H9 (cell line): ENCODE measurements around the gene MTG1. TPM values are rescaled to one million over a fixed set of nuclear protein-coding genes. Genes with fewer than 3 reads are reported as not detected.

Experiments
- DNase-seq: peaks from one replicate; pipeline ENCODE4 v3.0.0-alpha.2; 2017
- H2AFZ ChIP-seq: one replicate; pipeline ENCODE4 v1.6.1; 2013; ENCODE audit warnings: mild to moderate bottlenecking, low read length, control low read depth, moderate library complexity
- H2AK5ac ChIP-seq: 2 replicates; pipeline ENCODE4 v1.6.1; 2013; ENCODE audit warnings: low read length, control low read depth, mixed read lengths; ENCODE audit not compliant: insufficient read length
- H2BK120ac ChIP-seq: one replicate; pipeline ENCODE4 v1.6.1; 2013; ENCODE audit warnings: low read depth, mild to moderate bottlenecking, low read length, control low read depth, inconsistent platforms; ENCODE audit not compliant: poor library complexity, severe bottlenecking
- H2BK12ac ChIP-seq: 2 replicates; pipeline ENCODE4 v1.6.1; 2013; ENCODE audit warnings: low read length, control low read depth, mixed read lengths, low read depth; ENCODE audit not compliant: insufficient read length
- H2BK15ac ChIP-seq: 2 replicates; pipeline ENCODE4 v1.6.1; 2013; ENCODE audit warnings: low read depth, low read length, control low read depth
- H2BK20ac ChIP-seq: one replicate; pipeline ENCODE4 v1.6.1; 2013; ENCODE audit warnings: low read depth, mild to moderate bottlenecking, low read length, control low read depth, inconsistent platforms; ENCODE audit not compliant: poor library complexity, severe bottlenecking
- H2BK5ac ChIP-seq: 2 replicates; pipeline ENCODE4 v1.6.1; 2013; ENCODE audit warnings: low read length, control low read depth, mixed read lengths; ENCODE audit not compliant: insufficient read length
- H3K14ac ChIP-seq: 2 replicates; pipeline ENCODE4 v1.6.1; 2013; ENCODE audit warnings: low read length, control low read depth; ENCODE audit not compliant: insufficient read depth
- H3K18ac ChIP-seq: 2 replicates; pipeline ENCODE4 v1.6.1; 2013; ENCODE audit warnings: low read depth, mild to moderate bottlenecking, mixed read lengths, low read length, control low read depth; ENCODE audit not compliant: insufficient read length
- H3K23ac ChIP-seq: 2 replicates; pipeline ENCODE4 v1.6.1; 2013; ENCODE audit warnings: low read length, control low read depth, mixed read lengths, low read depth; ENCODE audit not compliant: insufficient read length
- H3K23me2 ChIP-seq: 2 replicates; pipeline ENCODE4 v1.6.1; 2013; ENCODE audit warnings: low read depth, mild to moderate bottlenecking, mixed read lengths, low read length, control low read depth; ENCODE audit not compliant: insufficient read length, poor library complexity, severe bottlenecking
- H3K27ac ChIP-seq: 2 replicates; pipeline ENCODE4 v1.5.1; 2013; ENCODE audit warnings: low read length, control low read depth, mixed read lengths, low read depth; ENCODE audit not compliant: insufficient read length
- H3K27me3 ChIP-seq: 2 replicates; pipeline ENCODE4 v1.6.1; 2013; ENCODE audit warnings: low read length, control low read depth, inconsistent platforms; ENCODE audit not compliant: insufficient read depth
- H3K4ac ChIP-seq: 2 replicates; pipeline ENCODE4 v1.6.1; 2013; ENCODE audit warnings: low read depth, mild to moderate bottlenecking, control low read depth, inconsistent platforms, low read length, moderate library complexity
- H3K4me1 ChIP-seq: 2 replicates; pipeline ENCODE4 v1.6.1; 2013; ENCODE audit warnings: low read length, control low read depth, inconsistent platforms; ENCODE audit not compliant: insufficient read depth
- H3K4me2 ChIP-seq: 2 replicates; pipeline ENCODE4 v1.6.1; 2013; ENCODE audit warnings: low read length, control low read depth, mixed read lengths; ENCODE audit not compliant: insufficient read length, insufficient read depth
- H3K56ac ChIP-seq: 2 replicates; pipeline ENCODE4 v1.6.1; 2013; ENCODE audit warnings: low read depth, mild to moderate bottlenecking, mixed read lengths, low read length, control low read depth; ENCODE audit not compliant: insufficient read length
- H3K79me1 ChIP-seq: 2 replicates; pipeline ENCODE4 v1.6.1; 2013; ENCODE audit warnings: low read depth, mild to moderate bottlenecking, moderate library complexity, low read length, control low read depth, inconsistent platforms; ENCODE audit not compliant: insufficient read depth, poor library complexity, severe bottlenecking
- H3K79me2 ChIP-seq: 2 replicates; pipeline ENCODE4 v1.6.1; 2013; ENCODE audit warnings: low read length, control low read depth, inconsistent platforms; ENCODE audit not compliant: insufficient read depth
- H3K9ac ChIP-seq: 2 replicates; pipeline ENCODE4 v1.6.1; 2013; ENCODE audit warnings: low read length, control low read depth, mixed read lengths; ENCODE audit not compliant: insufficient read length; ENCODE audit errors: extremely low read depth
- H3K9me3 ChIP-seq: one replicate; pipeline ENCODE4 v1.6.1; 2013; ENCODE audit warnings: low read depth, low read length, inconsistent platforms; ENCODE audit not compliant: control insufficient read depth
- H3T11ph ChIP-seq: one replicate; pipeline ENCODE4 v1.6.1; 2013; ENCODE audit warnings: mild to moderate bottlenecking, low read length, control low read depth, inconsistent platforms
- H4K20me1 ChIP-seq: one replicate; pipeline ENCODE4 v1.6.1; 2013; ENCODE audit not compliant: control insufficient read depth, insufficient read length, insufficient read depth
- H4K5ac ChIP-seq: 2 replicates; pipeline ENCODE4 v1.6.1; 2013; ENCODE audit warnings: low read depth, mild to moderate bottlenecking, mixed read lengths, low read length, control low read depth; ENCODE audit not compliant: insufficient read length
- H4K8ac ChIP-seq: replicated peaks from 2 replicates; pipeline ENCODE4 v1.6.1; 2013; ENCODE audit warnings: low read length, control low read depth, mixed read lengths, low read depth; ENCODE audit not compliant: insufficient read length
- H4K91ac ChIP-seq: 2 replicates; pipeline ENCODE4 v1.6.1; 2013; ENCODE audit warnings: low read depth, mild to moderate bottlenecking, moderate library complexity, mixed read lengths, low read length, control low read depth; ENCODE audit not compliant: insufficient read length
- H3K27ac Mint-ChIP-seq, 3 experiments: 2 replicates in 2 of 3; 3 replicates in 1 of 3; pipeline ENCODE4 v1.8.0; 2020 to 2021; ENCODE audit warnings: mixed read lengths in 3 of 3, mild to moderate bottlenecking in 1 of 3, moderate library complexity in 1 of 3
- H3K27me3 Mint-ChIP-seq: 2 replicates; pipeline ENCODE4 v1.8.0; 2021; ENCODE audit warnings: low read depth, mild to moderate bottlenecking, moderate library complexity, mixed read lengths
- H3K36me3 Mint-ChIP-seq, 3 experiments: 2 replicates in 2 of 3; 3 replicates in 1 of 3; pipeline ENCODE4 v1.8.0; 2020 to 2021; ENCODE audit warnings: low read depth in 3 of 3, mixed read lengths in 3 of 3; ENCODE audit not compliant: insufficient read depth in 1 of 3
- H3K4me1 Mint-ChIP-seq, 2 experiments: 2 replicates each; pipeline ENCODE4 v1.8.0; 2020; ENCODE audit warnings: mixed read lengths in 2 of 2
- H3K4me3 Mint-ChIP-seq, 2 experiments: 2 replicates in 1 of 2; 3 replicates in 1 of 2; pipeline ENCODE4 v1.8.0; 2020 to 2021; ENCODE audit warnings: mild to moderate bottlenecking in 2 of 2, mixed read lengths in 2 of 2, moderate library complexity in 1 of 2
- H3K9me3 Mint-ChIP-seq, 2 experiments: 2 replicates in 1 of 2; 3 replicates in 1 of 2; pipeline ENCODE4 v1.8.0; 2020; ENCODE audit warnings: mild to moderate bottlenecking in 2 of 2, mixed read lengths in 2 of 2, moderate library complexity in 1 of 2
- WGBS: extraction: QIAGEN DNeasy Blood & Tissue Kit; methylation state at CpG from one replicate; pipeline ENCODE4 v1.1.7; 2013; ENCODE audit warnings: missing lambda C conversion rate, low lambda C conversion rate, mixed read lengths; ENCODE audit not compliant: insufficient read length; ENCODE audit errors: extremely low coverage; 5-methylcytosine and 5-hydroxymethylcytosine counted together
- total RNA-seq: library from RNA; stranded (reverse); gene quantifications from 2 replicates; pipeline ENCODE4 v1.2.1, GENCODE V29; 2021
- TF ChIP-seq, protein P1 (sequence below): fragments of 200-600 bp; sonication (generic); conservative IDR thresholded peaks from 3 replicates; pipeline ENCODE4 v1.8.0; 2021; ENCODE audit warnings: antibody characterized with exemption, mild to moderate bottlenecking

Gene MTG1
- total RNA-seq, 1 experiment from 2014 or later, result 65.3 TPM

DNA sequence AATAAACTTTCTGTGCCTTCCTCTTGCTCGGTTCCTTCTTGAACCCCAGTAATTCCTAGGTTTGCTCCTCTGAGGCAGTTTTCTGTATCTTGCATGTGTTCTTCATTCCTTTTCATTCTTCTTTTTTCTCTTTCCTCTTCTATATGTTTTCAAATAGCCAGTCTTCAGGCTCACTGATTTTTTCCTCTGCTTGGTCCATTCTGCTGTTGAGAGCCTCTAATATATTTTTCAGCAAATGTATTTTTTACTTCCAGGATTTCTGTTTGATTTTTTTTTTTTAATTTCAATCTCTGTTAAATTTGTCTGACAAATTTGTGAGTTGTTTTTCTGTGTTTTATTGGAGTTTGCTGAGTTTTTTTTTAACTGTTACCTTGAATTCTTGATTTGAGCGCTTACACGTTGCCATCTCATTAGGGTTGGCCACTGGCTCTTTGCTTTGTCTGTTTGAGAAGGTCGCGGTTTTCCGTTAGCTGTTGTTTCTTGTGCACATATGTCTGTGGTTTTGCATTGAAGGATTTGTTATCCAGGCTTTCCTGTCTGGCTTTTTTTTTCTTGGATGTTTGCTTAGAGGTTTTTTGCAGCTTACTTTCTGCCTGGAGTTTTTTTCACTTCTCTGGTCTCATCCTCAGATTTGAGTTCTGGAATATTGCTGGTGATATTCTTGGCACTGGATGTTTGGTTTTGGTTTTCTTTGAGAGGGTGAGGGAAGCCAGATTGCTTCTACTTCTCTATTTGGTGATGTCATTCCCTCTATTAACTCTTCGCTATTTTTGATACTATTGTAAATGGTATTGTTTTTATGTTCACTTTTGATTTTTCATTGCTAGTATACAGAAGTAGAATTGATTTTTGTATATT lies 17.8 kb downstream of the MTG1 start:
- Histone ChIP-seq H4K91ac (no peak overlapping the region), H3T11ph (no peak overlapping the region), H3K56ac (no peak overlapping the region), H3K23ac (no peak overlapping the region), H3K18ac (no peak overlapping the region), H2AK5ac (no peak overlapping the region), H2BK15ac (no peak overlapping the region), H3K79me1 (peaks cover 5% of the 10 kb centered on the region), H2AFZ (no peak overlapping the region), H2BK120ac (no peak overlapping the region), H4K5ac (no peak overlapping the region), H3K79me2 (peaks cover 2% of the 10 kb centered on the region; the same call in 1 of the 2 replicates), H3K27ac (no peak overlapping the region), H4K8ac (no peak overlapping the region), H2BK12ac (no peak overlapping the region), H3K23me2 (no peaks in the 10 kb centered on the region), H4K20me1 (no peaks in the 10 kb centered on the region), H3K14ac (no peak overlapping the region), H3K27me3 (no peaks in the 10 kb centered on the region), H3K4me1 (no peaks in the 10 kb centered on the region), H2BK20ac (no peak overlapping the region), H3K4me2 (no peak overlapping the region), H3K9ac (no peak overlapping the region), H3K9me3 (peaks cover 6% of the 10 kb centered on the region), H2BK5ac (no peak overlapping the region), H3K4ac (no peak overlapping the region)
- no peak for DNase-seq
- TF ChIP-seq, protein P1, sequence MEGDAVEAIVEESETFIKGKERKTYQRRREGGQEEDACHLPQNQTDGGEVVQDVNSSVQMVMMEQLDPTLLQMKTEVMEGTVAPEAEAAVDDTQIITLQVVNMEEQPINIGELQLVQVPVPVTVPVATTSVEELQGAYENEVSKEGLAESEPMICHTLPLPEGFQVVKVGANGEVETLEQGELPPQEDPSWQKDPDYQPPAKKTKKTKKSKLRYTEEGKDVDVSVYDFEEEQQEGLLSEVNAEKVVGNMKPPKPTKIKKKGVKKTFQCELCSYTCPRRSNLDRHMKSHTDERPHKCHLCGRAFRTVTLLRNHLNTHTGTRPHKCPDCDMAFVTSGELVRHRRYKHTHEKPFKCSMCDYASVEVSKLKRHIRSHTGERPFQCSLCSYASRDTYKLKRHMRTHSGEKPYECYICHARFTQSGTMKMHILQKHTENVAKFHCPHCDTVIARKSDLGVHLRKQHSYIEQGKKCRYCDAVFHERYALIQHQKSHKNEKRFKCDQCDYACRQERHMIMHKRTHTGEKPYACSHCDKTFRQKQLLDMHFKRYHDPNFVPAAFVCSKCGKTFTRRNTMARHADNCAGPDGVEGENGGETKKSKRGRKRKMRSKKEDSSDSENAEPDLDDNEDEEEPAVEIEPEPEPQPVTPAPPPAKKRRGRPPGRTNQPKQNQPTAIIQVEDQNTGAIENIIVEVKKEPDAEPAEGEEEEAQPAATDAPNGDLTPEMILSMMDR, result no peak
- peaks cover 85 to 96% (median 86%) of the 10 kb centered on the region in 3 experiments for H3K36me3 Mint-ChIP-seq
- H3K27me3 Mint-ChIP-seq, result no peaks in the 10 kb centered on the region
- H3K27ac Mint-ChIP-seq, result no peak overlapping the region
- H3K9me3 Mint-ChIP-seq, result peaks cover 48 to 50% of the 10 kb centered on the region in 2 experiments
- no CpG with 5 or more reads among the region's 7 CpGs for whole genome bisulfite sequencing
- H3K4me1 Mint-ChIP-seq, result no peaks in the 10 kb centered on the region
- no peak overlapping the region for H3K4me3 Mint-ChIP-seq
